HFF-Myc (cell line): ENCODE measurements around the gene HTRA2.

Experiments used
- DNase-seq: peaks from one replicate; pipeline ENCODE4 v3.0.0-alpha.2; 2011; ENCODE audit warnings: low read depth; ENCODE audit errors: extremely low read depth
- H3K4me3 ChIP-seq: replicated peaks from 2 replicates; pipeline ENCODE4 v1.5.1; 2011; ENCODE audit warnings: low read depth, mild to moderate bottlenecking, control low read depth, low read length
- CTCF ChIP-seq: IDR thresholded peaks from 2 replicates; pipeline ENCODE4 v1.5.1; 2012; ENCODE audit warnings: mild to moderate bottlenecking, low read depth, low read length, control low read depth; ENCODE audit errors: missing control alignments

Gene HTRA2

GRCh38 chr2:74507145-74507925 lies 22.4 kb upstream of the HTRA2 start, which contains the start of gene PCGF1:
TSS of gene PCGF1 (minus strand) at chr2:74507695. CDS start at chr2:74507668, 27 bp downstream.
- peak; percentile 60 for TF ChIP-seq CTCF
- peak; percentile 92 for DNase-seq
- peak within 1 kb of the TSS; percentile 73 for H3K4me3 ChIP-seq

- DNase-seq, result peak; percentile 49
- H3K4me3 ChIP-seq, result peak overlapping the region; percentile 73
- TF ChIP-seq CTCF, result no peak
These were observed 21.7 kb upstream of the HTRA2 start for GRCh38 chr2:74507926-74508520.

GRCh38 chr2:74510272-74510671 lies 19.5 kb upstream of the HTRA2 start:
- no peak for TF ChIP-seq CTCF
- DNase-seq, result no peak
- no peak overlapping the region for H3K4me3 ChIP-seq

- H3K4me3 ChIP-seq, result no peak overlapping the region
- no peak for TF ChIP-seq CTCF
- DNase-seq, result no peak
These were observed 18.4 kb upstream of the HTRA2 start for GRCh38 chr2:74511104-74511989.

GRCh38 chr2:74512744-74513604 lies 16.8 kb upstream of the HTRA2 start:
- no peak overlapping the region for H3K4me3 ChIP-seq
- no peak for TF ChIP-seq CTCF

More at GRCh38 chr2:74512744-74513604, 16.8 kb upstream of the HTRA2 start:
- no peak for DNase-seq
